Measurements from ENCODE around the gene AGBL3.

DNA sequence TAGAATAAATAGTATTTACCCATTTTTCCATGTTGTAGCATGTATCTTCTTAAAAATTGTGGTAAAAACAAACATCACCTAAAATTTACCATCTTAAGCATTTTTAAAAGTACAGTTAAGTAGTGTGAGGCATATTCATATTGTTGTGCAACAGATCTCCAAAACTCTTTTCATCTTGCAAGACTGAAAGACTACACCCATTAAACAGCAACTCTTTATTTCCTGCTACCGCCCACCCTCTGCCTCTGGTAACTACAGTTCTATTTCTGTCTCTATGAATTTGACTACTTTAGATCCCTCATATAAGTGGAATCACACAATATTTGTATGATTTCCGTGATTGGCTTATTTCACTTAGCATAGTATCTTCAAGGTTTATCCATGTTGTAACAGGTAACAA lies 40.0 kb upstream of the AGBL3 start:
- TF ChIP-seq, protein P1, sequence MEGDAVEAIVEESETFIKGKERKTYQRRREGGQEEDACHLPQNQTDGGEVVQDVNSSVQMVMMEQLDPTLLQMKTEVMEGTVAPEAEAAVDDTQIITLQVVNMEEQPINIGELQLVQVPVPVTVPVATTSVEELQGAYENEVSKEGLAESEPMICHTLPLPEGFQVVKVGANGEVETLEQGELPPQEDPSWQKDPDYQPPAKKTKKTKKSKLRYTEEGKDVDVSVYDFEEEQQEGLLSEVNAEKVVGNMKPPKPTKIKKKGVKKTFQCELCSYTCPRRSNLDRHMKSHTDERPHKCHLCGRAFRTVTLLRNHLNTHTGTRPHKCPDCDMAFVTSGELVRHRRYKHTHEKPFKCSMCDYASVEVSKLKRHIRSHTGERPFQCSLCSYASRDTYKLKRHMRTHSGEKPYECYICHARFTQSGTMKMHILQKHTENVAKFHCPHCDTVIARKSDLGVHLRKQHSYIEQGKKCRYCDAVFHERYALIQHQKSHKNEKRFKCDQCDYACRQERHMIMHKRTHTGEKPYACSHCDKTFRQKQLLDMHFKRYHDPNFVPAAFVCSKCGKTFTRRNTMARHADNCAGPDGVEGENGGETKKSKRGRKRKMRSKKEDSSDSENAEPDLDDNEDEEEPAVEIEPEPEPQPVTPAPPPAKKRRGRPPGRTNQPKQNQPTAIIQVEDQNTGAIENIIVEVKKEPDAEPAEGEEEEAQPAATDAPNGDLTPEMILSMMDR (IDR thresholded peaks at IDR 0.05) = no peak
- no peak for TF ChIP-seq POLR2A (IDR thresholded peaks at IDR 0.05)

All from uterus (tissue), 2 donors.